Heart right ventricle (tissue), 16 donors: Measurements from ENCODE around the gene HDAC8. TPM values are rescaled to one million over a fixed set of nuclear protein-coding genes. Genes with fewer than 3 reads are reported as not detected.
"Not testable (repeated sequence)": the region's sequence is repeated elsewhere in the genome, so short reads cannot be mapped to it uniquely, and the experiment has no call there.

Experiments used
- ATAC-seq, 8 donors: fragments of 200-7000 bp; cut with Tn5 transposase; one replicate each; pipeline ENCODE4 v1.9.1; 2020; ENCODE audit warnings: mild to moderate bottlenecking in 8 of 8, moderate library complexity in 8 of 8, moderate number of reproducible peaks in 1 of 8
- DNase-seq, 2 donors: peaks; one replicate each; pipeline ENCODE4 v3.0.0-alpha.2; 2020
- H3K27ac ChIP-seq, 10 donors: fragments of 200-600 bp; sonication (generic) in 2 of 10; one replicate each; pipeline versions ENCODE4 v1.5.0 to v1.8.0; 2020 to 2022; ENCODE audit warnings: mild to moderate bottlenecking in 3 of 10
- H3K27me3 ChIP-seq, 7 donors: fragments of 200-600 bp; one replicate each; pipeline ENCODE4 v1.8.0; 2021 to 2022; ENCODE audit warnings: mild to moderate bottlenecking in 2 of 7
- H3K36me3 ChIP-seq, 9 donors: fragments of 200-600 bp; sonication (generic) in 1 of 9; one replicate each; pipeline versions ENCODE4 v1.5.0 to v1.8.0; 2020 to 2022; ENCODE audit warnings: mild to moderate bottlenecking in 2 of 9
- H3K4me1 ChIP-seq, 9 donors: fragments of 200-600 bp; sonication (generic) in 1 of 9; one replicate each; pipeline versions ENCODE4 v1.5.0 to v1.8.0; 2020 to 2022; ENCODE audit warnings: mild to moderate bottlenecking in 4 of 9
- H3K4me3 ChIP-seq, 10 donors: fragments of 200-600 bp; sonication (generic) in 2 of 10; one replicate each; pipeline versions ENCODE4 v1.5.0 to v1.8.0; 2020 to 2022; ENCODE audit warnings: mild to moderate bottlenecking in 7 of 10, moderate library complexity in 2 of 10
- H3K9me3 ChIP-seq, 11 donors: fragments of 200-600 bp in 10 of 11; sonication (generic) in 2 of 11; one replicate each; pipeline versions ENCODE4 v1.5.0 to v1.8.0; 2013 to 2022; ENCODE audit warnings: mild to moderate bottlenecking in 2 of 11, control low read depth in 1 of 11, moderate library complexity in 1 of 11
- CTCF ChIP-seq, 9 donors: fragments of 200-600 bp; sonication (generic) in 2 of 9; IDR thresholded peaks; one replicate each; pipeline versions ENCODE4 v1.5.0 to v1.8.0; 2021 to 2022; ENCODE audit warnings: antibody characterized with exemption in 9 of 9, mild to moderate bottlenecking in 5 of 9, moderate library complexity in 1 of 9
- WGBS, 2 donors: extraction: QIAGEN DNeasy Blood & Tissue Kit; methylation state at CpG; one replicate each; pipeline ENCODE4 v1.1.7; 2013; ENCODE audit warnings: inconsistent platforms in 1 of 2; 5-methylcytosine and 5-hydroxymethylcytosine counted together
- intact Hi-C, 10 donors: fragments of 100-400 bp; cut with DNase I; formaldehyde crosslinking; loops; one replicate each; pipeline versions ENCODE4 v1.11.1 to v1.14.2; 2022
- polyA plus RNA-seq, 2 donors: library from polyadenylated mRNA; stranded (reverse); fragments of 200-250 nt; gene quantifications; one replicate each; pipeline ENCODE4 v1.2.3, GENCODE V29; 2013
- total RNA-seq, 10 donors: library from RNA; stranded (reverse); fragmentation: NEBNext Ultra II Directional in 3 of 10; extraction: Animal tissue kit (Norgen Biotek cat#: 25700) in 3 of 10; gene quantifications; one replicate each; pipeline versions ENCODE4 v1.2.1 to v1.2.4, GENCODE V29; 2021 to 2023
- donor health status: Arrhythmogenic right ventricular cardiomyopathy.
- donor health status: ischemic (EF 13 %, LVEDD 7.1; RV severe dilation, severe dysfunction).
- donor health status: healthy with polysubstance abuse.
- donor health status: DM: no; HTN: yes; CAD: no.
- donor health status: DM: no; HTN: no; CAD: no.
- donor health status: ischemic (EF 25% LVEDD 6.9; RV normal size, moderate dysfunction).
- donor health status: ischemic (EF 25% LVEDD 5.7; RV mildly dilated, moderate dysfunction).
- donor health status: healthy.
- donor health status: DM: yes; HTN: yes; CAD: no.
- donor health status: Ischemic cardiomyopathy.
- donor health status: ischemic (EF 35%, LVEDD 5.7; RV mildly dilated, moderate dysfunction).
- donor health status: nonischemic (EF 11% LVEDD 7.7; RV severe dilation, severe dysfunction).
- donor health status: DM: yes; HTN: yes; CAD: no.
- donor health status: PGD.
- donor health status: ischemic (EF 29% LVEDD 5.4; RV normal size, mild dysfunction).
- donor health status: nonischemic (EF 23%, LVEDD 6.1; RV moderate dilation, normal function).

Gene HDAC8
- total and polyA plus RNA-seq, 12 donors, result 15.9 to 48.1 (median 19.5) TPM

DNA sequence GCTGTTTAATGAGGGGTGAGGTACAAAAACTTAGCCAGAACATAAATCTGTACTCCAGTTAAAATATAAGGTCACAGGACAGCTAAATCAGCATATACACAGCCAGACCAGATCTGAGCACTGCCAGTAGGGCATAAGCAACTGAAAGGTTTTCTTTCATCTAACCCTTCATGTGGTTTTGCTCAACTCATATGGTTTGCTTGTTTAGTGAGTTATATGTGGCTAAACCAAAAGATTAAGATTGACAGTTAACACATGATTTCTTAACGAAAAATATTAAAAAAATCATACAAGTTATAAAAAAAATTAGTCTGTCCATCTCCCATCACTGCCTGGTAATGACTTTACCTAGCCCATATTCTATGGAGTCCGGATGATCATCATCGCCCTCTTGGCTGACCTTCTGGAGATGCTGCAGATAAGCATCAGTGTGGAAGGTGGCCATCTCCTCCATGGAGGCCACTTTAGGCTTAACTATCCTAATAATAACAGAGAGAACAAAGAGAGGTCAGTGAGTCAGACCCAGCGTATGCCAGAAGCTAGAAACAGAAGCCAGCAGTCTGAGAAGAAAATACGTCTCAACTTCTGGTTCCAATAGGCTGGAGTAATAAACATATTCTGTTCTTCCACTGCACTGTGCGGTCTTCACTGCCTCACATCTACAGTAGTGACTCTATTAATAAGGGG, 4.1 kb downstream of the HDAC8 start:
- Histone ChIP-seq H3K27me3 (peaks cover 0 to 11% (median 0%) of the 10 kb centered on the region in 7 donors), H3K36me3 (peaks cover 0 to 62% (median 0%) of the 10 kb centered on the region in 9 donors), H3K9me3 (no peaks in the 10 kb centered on the region), H3K4me3 (no peak overlapping the region), H3K27ac (no peak overlapping the region), H3K4me1 (peaks cover 0 to 14% (median 0%) of the 10 kb centered on the region in 9 donors)
- no peak for TF ChIP-seq CTCF (IDR thresholded peaks at IDR 0.05)
- ATAC-seq (peak in 2 of 8 donors; percentile 22 to 36), DNase-seq (no peak)
- WGBS, 2 donors, result 61 to 79% methylated on average over 6 of the region's 6 CpGs
- intact Hi-C loops, result no loop called here

- Histone ChIP-seq H3K4me3 (no peak overlapping the region), H3K36me3 (peaks cover 0 to 76% (median 0%) of the 10 kb centered on the region in 9 donors), H3K4me1 (peaks cover 0 to 7% (median 0%) of the 10 kb centered on the region in 9 donors), H3K27me3 (peaks cover 0 to 11% (median 0%) of the 10 kb centered on the region in 7 donors), H3K9me3 (no peaks in the 10 kb centered on the region), H3K27ac (no peak overlapping the region)
- intact Hi-C loops, result no loop called here
- ATAC-seq (no peak), DNase-seq (no peak)
- TF ChIP-seq CTCF (IDR thresholded peaks at IDR 0.05), result no peak
- 94 to 95% methylated on average over 2 of the region's 2 CpGs for WGBS, 2 donors
These were observed 6.2 kb downstream of the HDAC8 start for GRCh38 chrX:72566448-72566847.

DNA sequence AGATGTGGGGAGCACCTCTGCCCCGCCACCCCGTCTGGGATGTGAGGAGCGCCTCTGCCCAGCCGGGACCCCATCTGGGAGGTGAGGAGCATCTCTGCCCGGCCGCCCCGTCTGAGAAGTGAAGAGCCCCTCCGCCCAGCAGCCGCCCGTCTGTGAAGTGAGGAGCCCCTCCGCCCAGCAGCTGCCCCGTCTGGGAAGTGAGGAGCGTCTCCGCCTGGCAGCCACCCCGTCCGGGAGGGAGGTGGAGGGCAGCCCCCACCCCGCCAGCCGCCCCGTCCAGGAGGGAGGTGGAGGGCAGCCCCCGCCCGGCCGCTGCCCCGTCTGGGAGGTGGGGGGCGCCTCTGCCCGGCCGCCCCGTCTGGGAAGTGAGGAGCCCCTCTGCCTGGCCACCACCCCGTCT, 13.0 kb downstream of the HDAC8 start:
- H3K4me1 ChIP-seq, result not testable (repeated sequence)

GRCh38 chrX:72554448-72555140, 18.0 kb downstream of the HDAC8 start:
- Histone ChIP-seq H3K27ac (no peak overlapping the region), H3K36me3 (no peaks in the 10 kb centered on the region), H3K9me3 (no peaks in the 10 kb centered on the region), H3K27me3 (peaks cover 0 to 14% (median 0%) of the 10 kb centered on the region in 7 donors), H3K4me1 (peaks cover 0 to 3% (median 0%) of the 10 kb centered on the region in 9 donors), H3K4me3 (no peak overlapping the region)
- intact Hi-C loops, result no loop called here
- DNase-seq (peak in 1 of 2 donors; percentile 8), ATAC-seq (peak in 2 of 8 donors; percentile 56 to 61)
- no peak for TF ChIP-seq CTCF (IDR thresholded peaks at IDR 0.05)
- WGBS, 2 donors, result 51 to 84% methylated on average over 7 to 16 of the region's 16 CpGs

More for the DNA sequence above, 13.0 kb downstream of the HDAC8 start:
- ATAC-seq, DNase-seq, H3K9me3 ChIP-seq, H3K27ac ChIP-seq, H3K4me3 ChIP-seq, intact Hi-C loops, H3K27me3 ChIP-seq: not testable (repeated sequence)
- peaks cover 0 to 30% (median 0%) of the 10 kb centered on the region in 9 donors for H3K36me3 ChIP-seq
- whole genome bisulfite sequencing, 2 donors, result 99 to 100% methylated on average over 16 to 26 of the region's 28 CpGs

- WGBS, 2 donors, result 91 to 96% methylated on average over 6 of the region's 6 CpGs
- DNase-seq, H3K36me3 ChIP-seq, intact Hi-C loops, H3K4me1 ChIP-seq, H3K27ac ChIP-seq, H3K9me3 ChIP-seq, ATAC-seq, H3K4me3 ChIP-seq: not testable (repeated sequence)
- H3K27me3 ChIP-seq, result peaks cover 0 to 18% (median 0%) of the 10 kb centered on the region in 7 donors
These were observed 20.2 kb downstream of the HDAC8 start for GRCh38 chrX:72552443-72552842.
